H1 (cell line): ENCODE measurements around the gene NUP210.

ENCODE experiments used
- BACH1 ChIP-seq: IDR thresholded peaks from 2 replicates; pipeline ENCODE4 v1.6.1; 2012; ENCODE audit warnings: low read length, improper control_type of control experiment
- CEBPB ChIP-seq: IDR thresholded peaks from 2 replicates; pipeline ENCODE4 v1.6.1; 2012; ENCODE audit warnings: low read depth, low read length
- CREB1 ChIP-seq: IDR thresholded peaks from 2 replicates; pipeline ENCODE4 v1.6.1; 2012; ENCODE audit warnings: inconsistent platforms
- CTCF ChIP-seq, 3 experiments: IDR thresholded peaks; 1 replicate in 2 of 3; 2 replicates in 1 of 3; pipeline versions ENCODE4 v1.5.1 to v1.6.1; 2011; ENCODE audit warnings: low read length in 3 of 3, mild to moderate bottlenecking in 3 of 3, inconsistent platforms in 2 of 3, low read depth in 1 of 3, moderate library complexity in 1 of 3; ENCODE audit not compliant: insufficient read depth in 1 of 3; ENCODE audit errors: control extremely low read depth in 1 of 3
- EP300 ChIP-seq, 2 experiments: IDR thresholded peaks; 1 replicate in 1 of 2; 2 replicates in 1 of 2; pipeline ENCODE4 v1.6.1; 2011 to 2012; ENCODE audit warnings: low read depth in 2 of 2, low read length in 2 of 2, mild to moderate bottlenecking in 2 of 2, borderline replicate concordance in 1 of 2, inconsistent platforms in 1 of 2, moderate library complexity in 1 of 2
- GTF2F1 ChIP-seq: IDR thresholded peaks from 2 replicates; pipeline ENCODE4 v1.6.1; 2012; ENCODE audit warnings: low read depth, low read length, improper control_type of control experiment, borderline replicate concordance
- JUN ChIP-seq: IDR thresholded peaks from 2 replicates; pipeline ENCODE4 v1.6.1; 2011; ENCODE audit warnings: low read depth, mild to moderate bottlenecking, improper control_type of control experiment, low read length
- POLR2AphosphoS5 ChIP-seq: IDR thresholded peaks from 2 replicates; pipeline ENCODE4 v1.6.1; 2011; ENCODE audit warnings: low read depth, low read length
- RXRA ChIP-seq: IDR thresholded peaks from 2 replicates; pipeline ENCODE4 v1.6.1; 2011; ENCODE audit warnings: low read depth, mild to moderate bottlenecking, low read length, moderate library complexity; ENCODE audit not compliant: insufficient read depth
- SP1 ChIP-seq: IDR thresholded peaks from 2 replicates; pipeline ENCODE4 v1.6.1; 2011; ENCODE audit warnings: low read depth, low read length

- TF ChIP-seq CTCF (IDR thresholded peaks at IDR 0.05; ENCODE audit: control extremely low read depth in 1 of 3, insufficient read depth in 1 of 3, low read depth in 1 of 3, low read length in 3 of 3), result no peak
- TF ChIP-seq POLR2AphosphoS5, result no peak
- TF ChIP-seq BACH1, result no peak
- TF ChIP-seq CEBPB, result no peak
- TF ChIP-seq SP1, result no peak
- no peak for TF ChIP-seq JUN
- TF ChIP-seq RXRA, result no peak
- TF ChIP-seq EP300 (IDR thresholded peaks at IDR 0.05; ENCODE audit: borderline replicate concordance in 1 of 2, low read depth in 2 of 2, low read length in 2 of 2), result no peak
- TF ChIP-seq GTF2F1, result no peak
- no peak for TF ChIP-seq CREB1
Measured at GRCh38 chr3:13309004-13309403, 111.1 kb downstream of the NUP210 start.
